Stimulated activated CD4-positive, alpha-beta T cell treated with anti-CD3 and anti-CD28 coated beads, Interleukin-12 subunit alpha, Interleukin-12 subunit beta, amount 100 ng/mL, for 24 hours (primary cell): Measurements from ENCODE around the gene UBA3.

Experiments used
- DNase-seq, 2 experiments: peaks; one replicate each; pipeline ENCODE4 v3.0.0-alpha.2; 2020; ENCODE audit warnings: low read depth in 2 of 2

UBA3 gene

GRCh38 chr3:69099576-69099975 is 19.4 kb upstream of the UBA3 start:
- DNase-seq: no peak

GRCh38 chr3:69097407-69098086 is 17.4 kb upstream of the UBA3 start:
- no peak for DNase-seq

DNA sequence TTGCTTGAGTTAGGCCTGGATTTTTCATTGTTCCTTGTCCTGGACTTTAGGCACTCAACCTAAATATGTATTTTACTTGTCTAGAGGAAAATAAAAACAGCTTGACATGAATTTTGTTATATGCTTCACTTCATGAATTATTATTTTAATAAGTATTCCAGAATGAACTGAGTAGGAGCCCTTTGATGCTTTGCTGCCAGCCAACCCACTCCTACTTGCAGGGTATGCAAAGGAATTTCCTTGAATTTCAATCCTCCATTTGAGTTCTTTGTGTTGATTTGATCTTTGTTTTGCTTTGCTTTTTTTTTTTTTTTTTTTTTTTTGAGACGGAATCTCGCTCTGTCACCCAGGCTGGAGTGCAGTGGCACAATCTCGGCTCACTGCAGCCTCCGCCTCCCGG is 16.1 kb upstream of the UBA3 start:
- no peak for DNase-seq

DNA sequence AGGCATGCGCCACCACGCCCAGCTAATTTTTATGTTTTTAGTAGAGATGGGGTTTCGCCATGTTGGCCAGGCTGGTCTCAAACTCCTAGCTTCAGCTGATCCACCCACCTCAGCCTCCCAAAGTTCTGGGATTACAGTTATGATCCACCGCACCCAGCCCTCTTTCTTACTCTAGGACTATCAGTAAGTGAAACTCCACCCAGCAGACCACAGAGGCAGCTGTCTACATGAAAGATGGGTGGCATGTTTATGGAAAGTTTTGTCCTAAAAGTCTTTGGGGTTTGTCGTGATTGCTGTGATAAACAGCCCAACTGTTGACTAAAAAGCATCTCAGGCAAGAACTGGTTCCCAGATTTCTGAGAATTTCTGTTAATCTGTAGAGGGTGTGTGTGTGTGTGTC is 15.5 kb upstream of the UBA3 start:
- DNase-seq: peak in 1 of 2 experiments; percentile 18

GRCh38 chr3:69094467-69095205 is 14.5 kb upstream of the UBA3 start:
- DNase-seq: no peak

DNA sequence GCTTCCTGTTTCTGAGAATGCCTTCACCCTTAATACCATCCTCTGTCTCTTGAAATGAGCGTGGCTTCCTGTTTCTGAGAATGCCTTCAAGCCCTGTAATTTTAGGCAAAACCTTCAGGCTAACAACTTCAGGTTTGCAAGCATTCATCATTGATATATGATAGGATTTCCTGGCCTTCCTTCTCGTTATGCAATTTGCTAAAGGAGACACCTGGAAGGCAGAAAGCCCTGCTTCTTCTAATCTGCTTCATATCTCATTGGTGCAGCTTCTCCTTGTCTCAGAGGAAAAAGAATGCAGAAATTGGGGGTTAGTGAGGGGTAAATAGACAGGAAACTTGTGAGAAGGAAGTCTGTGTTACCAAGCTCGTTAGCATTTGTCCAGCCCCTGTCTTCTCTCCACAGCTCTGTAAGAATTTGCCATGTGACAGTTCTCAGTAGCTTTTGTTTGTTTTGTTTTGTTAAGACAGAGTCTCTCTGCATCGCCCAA is 11.9 kb upstream of the UBA3 start:
- DNase-seq: no peak

DNA sequence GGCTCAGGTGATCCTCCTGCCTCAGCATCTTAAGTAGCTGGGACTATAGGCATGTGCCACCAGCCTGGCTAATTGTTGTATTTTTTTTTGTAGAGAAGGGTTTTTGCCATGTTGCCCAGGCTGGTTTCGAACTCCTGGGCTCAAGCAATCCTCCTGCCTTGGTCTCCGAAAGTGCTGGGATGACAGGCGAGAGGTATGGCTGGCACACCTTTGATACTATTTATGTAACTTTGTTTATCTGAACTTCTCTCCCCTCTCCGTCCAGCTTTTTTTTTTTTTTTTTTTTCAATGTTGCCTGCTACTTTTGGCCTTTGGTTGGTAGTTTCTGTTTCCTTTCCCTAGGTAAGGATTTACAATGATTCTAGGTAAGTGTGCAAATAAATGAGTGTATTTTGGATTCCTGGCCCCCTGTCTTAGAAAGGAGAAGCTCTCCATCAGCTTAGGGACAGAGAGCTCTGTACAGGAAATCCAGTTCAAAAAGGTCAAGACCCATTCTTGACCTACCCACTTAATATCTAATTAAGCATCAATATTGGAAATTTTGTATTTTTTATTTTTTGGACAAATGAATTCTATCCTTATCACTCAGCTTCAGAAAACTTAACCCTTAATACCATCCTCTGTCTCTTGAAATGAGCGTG is 11.3 kb upstream of the UBA3 start:
- DNase-seq: no peak

DNA sequence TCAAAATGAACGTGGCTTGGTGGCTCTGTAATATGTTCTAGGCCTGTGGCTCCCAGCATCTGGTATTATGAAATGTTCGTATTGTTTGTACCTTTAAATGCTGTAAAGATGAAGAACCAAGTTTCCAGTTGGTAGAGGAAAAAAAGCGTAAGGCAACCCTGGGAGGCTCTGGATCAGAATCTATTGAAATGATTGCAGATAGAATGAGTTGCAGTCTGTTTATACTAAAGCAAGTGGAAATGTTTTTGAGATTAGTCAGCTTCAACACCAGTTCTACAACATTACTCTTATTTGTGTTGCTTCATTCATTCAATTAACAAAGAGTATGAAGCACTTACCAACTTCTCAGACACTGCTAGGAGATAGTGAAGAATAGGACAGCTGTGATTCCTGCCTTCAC is 9.9 kb upstream of the UBA3 start:
- DNase-seq: no peak

- no peak for DNase-seq
Observed at GRCh38 chr3:69088063-69088462, 7.9 kb upstream of the UBA3 start.

DNA sequence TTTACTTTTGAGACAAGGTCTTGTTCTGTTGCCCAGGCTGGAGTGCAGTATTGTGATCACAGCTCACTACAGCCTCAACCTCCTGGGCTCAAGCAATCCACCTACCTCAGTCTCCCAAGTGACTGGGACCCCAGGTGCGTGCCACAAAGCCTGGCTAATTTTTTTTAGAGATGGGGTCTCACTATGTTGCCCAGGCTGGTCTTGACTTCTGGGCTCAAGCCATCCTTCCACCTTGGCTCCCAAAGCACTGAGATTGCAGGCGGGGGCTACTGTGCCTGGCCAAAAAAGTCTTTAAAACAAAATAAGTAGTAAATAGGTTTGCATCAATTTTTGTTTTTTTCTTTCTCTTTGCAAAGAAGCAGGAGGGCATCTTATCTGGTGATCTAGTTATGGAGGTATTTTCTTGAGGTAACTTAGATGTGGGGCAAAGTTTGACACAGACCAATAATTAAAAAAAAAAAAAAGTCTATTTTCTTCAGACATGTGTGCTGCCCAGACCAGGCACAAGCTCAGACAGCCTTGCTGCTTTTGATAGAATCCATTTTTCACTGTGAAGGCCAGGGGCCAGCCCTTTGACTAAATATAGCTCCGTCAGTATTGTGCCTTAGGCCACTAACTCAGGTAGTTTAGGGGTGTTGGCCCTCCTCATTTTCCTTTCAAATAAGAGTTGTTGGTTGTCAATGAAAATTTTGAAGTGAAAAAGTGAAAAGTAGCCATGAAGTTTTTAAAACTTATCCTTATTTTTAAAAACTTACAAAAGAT is 7.0 kb upstream of the UBA3 start:
- DNase-seq: no peak

DNA sequence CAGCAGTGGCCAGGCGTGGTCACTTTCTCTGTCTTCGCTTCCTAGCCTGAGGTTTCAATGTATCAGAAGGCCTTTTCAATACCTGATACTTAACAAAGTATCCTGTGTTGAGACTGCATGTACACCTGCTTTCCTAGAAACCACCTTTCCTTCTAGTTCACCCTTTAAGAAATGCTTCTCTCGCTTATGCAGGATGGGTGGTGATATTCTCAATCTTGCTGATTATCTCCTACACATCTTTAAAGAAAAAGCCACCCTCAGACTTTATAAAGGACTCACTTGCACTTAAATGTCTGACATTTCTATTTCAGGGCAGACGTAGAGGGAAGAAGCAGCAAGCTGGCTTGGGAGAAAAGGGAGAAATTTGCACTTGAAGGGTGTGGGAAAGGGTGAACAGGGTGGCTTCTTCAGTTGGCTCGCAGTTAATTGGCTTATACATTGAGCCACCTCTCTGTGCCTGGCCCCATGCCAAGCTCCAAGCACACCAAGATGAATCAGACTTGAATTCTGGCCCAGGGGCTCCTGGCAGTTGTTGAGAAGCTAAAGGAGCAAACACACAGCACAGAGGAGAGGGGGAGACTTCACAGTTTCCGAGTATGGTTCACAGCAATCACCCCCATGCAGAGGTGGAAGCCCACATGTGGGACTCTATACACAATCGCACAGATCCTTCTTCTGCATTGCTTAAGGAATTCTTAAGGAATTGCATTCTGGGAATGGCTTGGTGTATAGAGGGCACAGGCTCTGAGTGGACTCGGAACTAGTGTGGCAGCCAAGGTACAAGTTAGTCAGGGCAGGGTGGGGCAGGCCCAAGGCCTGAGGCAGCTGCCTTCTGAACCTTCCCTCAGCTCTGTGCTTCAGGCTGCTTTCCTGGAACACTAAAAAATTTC is 5.9 kb upstream of the UBA3 start:
- DNase-seq: peak; percentile 63 to 75

DNA sequence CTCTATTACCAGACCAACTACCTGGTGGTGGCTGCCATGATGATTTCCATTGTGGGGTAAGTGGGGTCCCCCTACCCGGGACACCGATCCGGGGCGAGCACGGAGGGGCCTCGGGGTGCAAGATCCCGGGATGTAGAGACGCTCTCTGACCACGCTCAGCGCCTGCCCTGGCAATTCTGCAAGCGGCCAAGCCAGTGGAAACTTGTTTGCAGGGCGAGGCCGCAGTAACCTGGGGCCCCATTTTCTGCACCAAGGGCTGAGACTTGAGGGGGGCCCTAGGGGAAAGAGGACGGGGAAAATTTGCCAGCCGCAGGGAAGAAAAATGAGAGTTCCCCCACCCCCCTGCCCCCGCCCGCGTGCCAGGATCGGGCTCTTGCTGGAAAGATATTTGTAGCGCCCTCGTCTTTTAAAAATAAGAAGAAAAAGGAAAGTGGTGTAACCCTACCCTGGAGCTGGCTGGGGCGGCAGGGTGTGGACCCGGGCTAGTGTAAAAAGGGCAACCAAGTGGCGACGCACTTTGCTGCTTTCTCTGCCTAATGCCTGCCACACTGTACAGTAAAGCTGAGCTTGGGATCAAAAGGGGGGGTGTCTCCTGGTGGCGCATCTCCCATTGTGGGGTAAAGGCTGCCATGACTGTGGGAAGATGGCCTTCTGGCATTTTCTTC is 5.1 kb upstream of the UBA3 start:
- DNase-seq: no peak

- peak; percentile 79 to 86 for DNase-seq
Observed at GRCh38 chr3:69084326-69085167, 4.4 kb upstream of the UBA3 start, which contains the start of gene ARL6IP5. TSS of gene ARL6IP5 (plus strand) at chr3:69084937. CDS start at chr3:69085048, 111 bp downstream.

DNA sequence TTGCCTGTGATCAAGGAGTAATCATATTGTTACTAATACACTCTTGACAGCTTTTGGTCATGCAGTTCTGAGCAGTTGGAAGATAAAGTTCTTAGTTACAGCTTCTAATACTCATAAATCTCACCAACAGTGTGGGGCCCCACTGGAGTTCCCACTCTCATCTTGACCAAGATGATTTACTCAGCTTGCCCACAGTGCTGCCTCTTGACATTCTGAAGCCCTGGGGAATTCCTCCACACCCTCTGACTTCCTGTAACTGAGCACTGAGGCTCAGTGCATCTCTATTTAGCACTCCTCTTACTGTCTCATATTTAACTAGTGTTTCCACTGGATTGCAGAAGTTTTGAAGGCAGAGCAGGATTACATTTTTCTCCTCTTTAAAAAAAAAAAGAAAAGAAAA is 2.6 kb upstream of the UBA3 start:
- DNase-seq: peak; percentile 60 to 64

DNA sequence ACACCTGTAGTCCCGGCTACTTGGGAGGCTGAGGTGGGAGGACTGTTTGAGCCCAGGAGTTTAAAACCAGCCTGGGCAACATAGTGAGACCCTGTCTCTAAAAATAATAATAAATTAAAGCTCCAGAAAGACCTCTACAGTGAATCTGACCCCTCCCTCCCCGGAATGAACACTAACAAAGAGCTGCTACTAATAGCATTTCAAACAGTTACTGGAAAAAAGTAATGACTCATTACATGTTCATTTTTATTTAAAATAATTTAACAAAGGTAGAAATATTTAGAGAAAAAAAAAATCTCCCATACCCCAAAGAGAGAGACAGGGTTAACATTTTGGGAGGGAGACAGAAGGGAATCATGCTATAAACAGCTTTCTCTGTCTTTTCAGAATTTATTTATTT is 2.2 kb upstream of the UBA3 start:
- no peak for DNase-seq

GRCh38 chr3:69081583-69082262 is 1.6 kb upstream of the UBA3 start:
- no peak for DNase-seq

- no peak for DNase-seq
Observed at GRCh38 chr3:69079269-69080159, 651 bp downstream of the UBA3 start.

- DNase-seq: no peak
Observed at GRCh38 chr3:69072928-69073327, 7.2 kb downstream of the UBA3 start.
